ENCODE data around the gene IGSF21.

DNA sequence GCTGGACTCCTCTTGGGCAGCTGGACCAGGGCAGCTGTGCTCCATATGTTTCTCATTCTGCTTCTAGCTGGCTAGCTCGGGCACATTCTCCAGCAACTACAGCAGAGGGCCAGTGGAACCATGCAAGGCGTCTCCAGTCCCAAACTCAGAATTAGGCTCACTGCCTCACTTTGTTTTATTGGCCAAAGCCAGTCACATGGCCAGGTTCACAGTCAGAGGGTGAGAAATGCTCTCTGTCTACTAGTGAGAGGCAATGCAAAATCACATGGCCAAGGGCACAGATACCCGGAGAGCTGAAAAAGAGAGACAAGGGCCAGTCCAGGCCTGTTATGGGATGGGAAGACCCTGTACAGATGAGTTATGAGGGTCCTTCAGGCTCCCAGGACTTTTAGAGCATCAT lies 294.3 kb downstream of the IGSF21 start:
- TF ChIP-seq POLR2A (IDR thresholded peaks at IDR 0.05; ENCODE audit: low read depth, low read length) (no peak), CHD1 (IDR thresholded peaks at IDR 0.05; ENCODE audit: low read depth, low read length) (no peak), BHLHE40 (IDR thresholded peaks at IDR 0.05; ENCODE audit: low read depth, low read length) (no peak), MAFK (IDR thresholded peaks at IDR 0.05; ENCODE audit: low read depth, low read length) (no peak), SMC3 (IDR thresholded peaks at IDR 0.05; ENCODE audit: low read depth, low read length) (no peak), CEBPB (IDR thresholded peaks at IDR 0.05; ENCODE audit: low read depth, low read length) (no peak), USF2 (IDR thresholded peaks at IDR 0.05; ENCODE audit: low read depth, low read length) (no peak), RCOR1 (IDR thresholded peaks at IDR 0.05; ENCODE audit: insufficient replicate concordance, low read length) (no peak), MXI1 (IDR thresholded peaks at IDR 0.05; ENCODE audit: borderline replicate concordance, low read depth, low read length) (no peak), RAD21 (IDR thresholded peaks at IDR 0.05; ENCODE audit: low read length) (no peak), ELK1 (IDR thresholded peaks at IDR 0.05; ENCODE audit: borderline replicate concordance, low read depth, low read length) (no peak)
- TF ChIP-seq, protein P1, sequence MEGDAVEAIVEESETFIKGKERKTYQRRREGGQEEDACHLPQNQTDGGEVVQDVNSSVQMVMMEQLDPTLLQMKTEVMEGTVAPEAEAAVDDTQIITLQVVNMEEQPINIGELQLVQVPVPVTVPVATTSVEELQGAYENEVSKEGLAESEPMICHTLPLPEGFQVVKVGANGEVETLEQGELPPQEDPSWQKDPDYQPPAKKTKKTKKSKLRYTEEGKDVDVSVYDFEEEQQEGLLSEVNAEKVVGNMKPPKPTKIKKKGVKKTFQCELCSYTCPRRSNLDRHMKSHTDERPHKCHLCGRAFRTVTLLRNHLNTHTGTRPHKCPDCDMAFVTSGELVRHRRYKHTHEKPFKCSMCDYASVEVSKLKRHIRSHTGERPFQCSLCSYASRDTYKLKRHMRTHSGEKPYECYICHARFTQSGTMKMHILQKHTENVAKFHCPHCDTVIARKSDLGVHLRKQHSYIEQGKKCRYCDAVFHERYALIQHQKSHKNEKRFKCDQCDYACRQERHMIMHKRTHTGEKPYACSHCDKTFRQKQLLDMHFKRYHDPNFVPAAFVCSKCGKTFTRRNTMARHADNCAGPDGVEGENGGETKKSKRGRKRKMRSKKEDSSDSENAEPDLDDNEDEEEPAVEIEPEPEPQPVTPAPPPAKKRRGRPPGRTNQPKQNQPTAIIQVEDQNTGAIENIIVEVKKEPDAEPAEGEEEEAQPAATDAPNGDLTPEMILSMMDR (conservative IDR thresholded peaks at IDR 0.05; ENCODE audit: low read depth, low read length): no peak

Data from IMR-90 (cell line).